ENCODE measurements around the gene CCHCR1.
"Not testable (repeated sequence)": the region's sequence is repeated elsewhere in the genome, so short reads cannot be mapped to it uniquely, and the experiment has no call there.

The CCHCR1 gene, protein sequence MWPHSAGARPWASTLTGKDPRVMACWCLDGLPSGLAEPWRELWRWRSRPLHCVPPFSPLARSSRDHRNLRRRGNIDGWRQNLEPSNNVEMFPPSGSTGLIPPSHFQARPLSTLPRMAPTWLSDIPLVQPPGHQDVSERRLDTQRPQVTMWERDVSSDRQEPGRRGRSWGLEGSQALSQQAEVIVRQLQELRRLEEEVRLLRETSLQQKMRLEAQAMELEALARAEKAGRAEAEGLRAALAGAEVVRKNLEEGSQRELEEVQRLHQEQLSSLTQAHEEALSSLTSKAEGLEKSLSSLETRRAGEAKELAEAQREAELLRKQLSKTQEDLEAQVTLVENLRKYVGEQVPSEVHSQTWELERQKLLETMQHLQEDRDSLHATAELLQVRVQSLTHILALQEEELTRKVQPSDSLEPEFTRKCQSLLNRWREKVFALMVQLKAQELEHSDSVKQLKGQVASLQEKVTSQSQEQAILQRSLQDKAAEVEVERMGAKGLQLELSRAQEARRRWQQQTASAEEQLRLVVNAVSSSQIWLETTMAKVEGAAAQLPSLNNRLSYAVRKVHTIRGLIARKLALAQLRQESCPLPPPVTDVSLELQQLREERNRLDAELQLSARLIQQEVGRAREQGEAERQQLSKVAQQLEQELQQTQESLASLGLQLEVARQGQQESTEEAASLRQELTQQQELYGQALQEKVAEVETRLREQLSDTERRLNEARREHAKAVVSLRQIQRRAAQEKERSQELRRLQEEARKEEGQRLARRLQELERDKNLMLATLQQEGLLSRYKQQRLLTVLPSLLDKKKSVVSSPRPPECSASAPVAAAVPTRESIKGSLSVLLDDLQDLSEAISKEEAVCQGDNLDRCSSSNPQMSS

DNA sequence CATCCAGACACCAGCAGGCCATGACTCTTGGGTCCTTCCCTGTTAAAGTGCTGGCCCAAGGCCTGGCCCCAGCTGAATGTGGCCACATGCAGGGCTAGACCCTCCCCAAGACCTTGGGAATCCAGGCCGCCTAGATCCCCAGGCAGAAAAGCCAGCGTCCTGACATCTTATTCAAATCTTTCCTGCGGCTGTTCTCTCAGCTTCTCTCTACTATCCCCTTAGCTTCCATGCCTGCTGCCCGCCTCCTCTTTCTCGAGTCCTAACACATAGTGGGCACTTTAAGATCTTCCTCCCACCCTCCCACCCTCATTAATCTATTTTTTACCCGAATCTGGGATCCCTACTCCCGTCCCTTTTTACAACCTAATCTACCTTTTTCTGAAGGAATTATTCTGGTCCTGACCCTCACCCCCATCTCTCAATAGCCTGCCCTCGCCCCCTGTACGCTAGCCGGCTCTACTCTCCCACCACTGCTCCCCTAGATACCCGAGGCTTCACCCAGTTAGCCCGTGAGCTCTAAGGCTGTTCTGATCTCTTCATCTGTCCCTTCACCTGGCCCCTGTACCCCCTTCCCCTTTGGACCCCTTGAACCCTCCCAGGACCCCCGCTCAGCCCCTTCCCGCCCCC lies at the start of gene CCHCR1:
Gene CCHCR1 (minus strand): TSS at position 290 of the 627 bp plus-strand sequence. CDS start 202 bp downstream, at position 88.
- FAIRE-seq: no peak

DNA sequence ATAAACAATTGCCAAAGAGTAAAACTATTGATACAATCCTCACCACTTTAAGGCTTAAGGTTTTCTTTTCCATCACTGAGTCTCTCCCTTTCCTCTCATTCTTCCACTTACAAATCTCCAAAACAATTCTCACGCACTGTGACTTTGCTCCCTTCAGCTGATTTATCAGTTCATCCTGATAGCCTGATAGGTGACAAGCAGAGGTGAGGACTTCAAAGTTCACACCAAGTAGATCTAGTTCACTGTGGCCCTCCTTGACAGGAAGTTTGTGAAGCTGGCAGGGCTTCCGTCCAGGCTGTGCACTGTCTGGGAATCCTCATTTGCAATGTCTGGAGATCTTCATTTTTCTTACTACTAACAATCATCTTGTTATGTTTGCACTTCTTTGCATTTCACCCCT lies 48.0 kb upstream of the CCHCR1 start:
- FAIRE-seq: no peak
- DNase-seq (ENCODE audit: insufficient read length, low spot score): no peak

More for the DNA sequence above, at the start of gene CCHCR1:
- DNase-seq (ENCODE audit: insufficient read length, low spot score): no peak

DNA sequence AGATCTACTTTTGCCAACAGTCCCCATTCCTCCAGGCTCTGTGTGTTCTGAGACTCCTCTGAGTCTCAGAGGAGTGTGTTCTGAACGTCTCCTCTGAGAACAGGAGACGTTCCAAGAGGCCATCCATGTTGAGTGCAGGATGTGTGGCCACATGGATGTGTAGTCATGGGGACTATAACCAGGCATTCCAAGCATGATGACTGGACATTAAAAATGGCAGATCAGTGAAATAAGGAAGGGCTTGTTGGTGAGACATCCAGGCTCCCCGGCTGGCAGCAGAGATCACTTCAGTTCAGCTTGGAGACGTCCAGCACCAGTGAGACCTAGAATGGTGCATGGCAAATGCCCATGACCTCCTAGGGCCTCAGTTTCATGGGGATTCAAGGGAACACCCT lies 47.1 kb upstream of the CCHCR1 start:
- DNase-seq (ENCODE audit: insufficient read length, low spot score) (no peak), FAIRE-seq (no peak)

DNA sequence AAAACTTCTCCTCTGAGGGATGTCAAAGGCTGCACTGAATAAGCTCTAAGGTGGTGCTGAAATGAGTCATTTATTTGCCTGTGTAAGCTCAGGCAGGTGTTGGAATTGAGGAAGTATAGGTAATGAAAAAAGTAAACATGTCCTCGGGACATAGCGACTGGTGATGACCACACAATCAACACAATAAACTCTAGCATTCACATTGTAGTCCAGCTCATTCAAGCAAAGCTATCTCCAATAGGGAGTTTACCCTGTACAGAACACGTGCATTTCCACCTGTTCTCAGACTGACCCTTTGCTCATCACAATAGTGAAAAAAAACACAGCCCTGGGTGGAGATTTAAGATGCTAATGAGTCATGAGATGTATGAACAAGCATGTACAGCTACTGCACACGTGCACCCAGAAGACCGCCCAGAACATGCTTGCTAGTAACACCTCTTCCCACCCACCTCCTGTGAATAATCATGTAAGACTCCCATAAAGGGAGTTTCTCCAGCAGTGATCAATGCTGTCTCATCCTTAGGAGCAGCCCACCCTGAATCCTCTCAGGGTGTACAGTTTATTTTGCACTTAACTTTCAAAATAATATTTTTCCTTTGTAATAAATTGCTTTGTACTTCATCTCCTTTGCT lies 45.9 kb upstream of the CCHCR1 start:
- no peak for DNase-seq (ENCODE audit: insufficient read length, low spot score)

DNA sequence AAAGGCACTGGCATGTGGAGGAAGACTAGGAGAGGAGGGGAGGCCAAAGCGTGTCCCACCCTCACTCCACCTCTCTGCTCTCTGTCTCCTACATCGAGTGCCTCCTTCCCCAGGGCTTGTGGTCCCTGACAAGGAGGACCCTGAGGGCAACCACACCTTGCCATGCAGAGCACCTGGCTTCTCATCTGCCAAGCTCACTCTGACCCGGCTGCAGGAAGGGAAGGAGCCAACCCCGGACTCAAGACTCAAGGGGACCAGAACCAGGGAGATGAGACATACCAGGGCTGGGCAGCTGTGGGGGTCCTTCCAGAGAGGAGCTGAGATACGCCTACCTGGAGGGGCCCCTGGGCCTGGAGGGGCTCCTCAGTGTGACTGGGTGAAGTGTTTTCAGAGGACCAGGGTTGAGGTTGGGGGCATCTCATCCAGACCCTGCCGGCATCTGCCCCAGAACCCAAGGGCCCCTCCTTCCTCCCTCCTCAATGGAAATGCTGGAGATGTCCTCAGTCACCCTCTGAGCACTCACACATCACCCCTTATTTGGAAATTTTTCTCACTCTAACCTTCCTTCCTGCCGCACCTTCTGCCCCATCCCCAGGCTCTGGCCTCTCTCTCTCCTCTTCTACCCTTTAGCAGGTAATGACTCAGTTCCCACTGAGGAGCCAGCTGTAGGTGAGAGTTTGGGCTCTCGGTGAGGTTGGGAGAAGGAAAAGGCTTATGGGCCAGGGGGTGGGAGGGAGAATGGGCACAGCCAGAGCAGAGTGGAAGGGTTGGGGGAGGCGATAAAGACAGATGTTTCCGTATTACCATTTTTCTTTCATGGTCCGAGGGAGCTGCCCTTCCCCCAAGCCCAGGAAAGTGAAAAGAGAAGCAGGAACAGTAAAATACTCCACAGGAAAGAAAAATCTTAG lies 44.9 kb upstream of the CCHCR1 start:
- DNase-seq (ENCODE audit: insufficient read length, low spot score) (no peak), FAIRE-seq (peak; percentile 62)

More for the DNA sequence above, 45.9 kb upstream of the CCHCR1 start:
- no peak for FAIRE-seq

DNA sequence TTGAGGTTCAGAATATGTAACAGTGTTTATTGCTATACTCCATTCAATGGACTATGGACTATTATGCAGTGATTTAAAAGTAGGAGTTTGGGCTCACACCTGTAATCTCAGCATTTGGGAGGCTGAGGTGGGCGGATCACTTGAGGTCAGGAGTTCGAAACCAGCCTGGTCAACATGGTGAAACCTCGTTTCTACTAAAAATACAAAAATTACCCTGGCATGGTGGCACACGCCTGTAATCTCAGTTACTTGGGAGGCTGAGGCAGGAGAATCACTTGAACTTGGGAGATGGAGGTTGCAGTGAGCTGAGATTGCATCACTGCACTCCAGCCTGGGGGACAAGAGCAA lies 41.5 kb upstream of the CCHCR1 start:
- FAIRE-seq: not testable (repeated sequence)

DNA sequence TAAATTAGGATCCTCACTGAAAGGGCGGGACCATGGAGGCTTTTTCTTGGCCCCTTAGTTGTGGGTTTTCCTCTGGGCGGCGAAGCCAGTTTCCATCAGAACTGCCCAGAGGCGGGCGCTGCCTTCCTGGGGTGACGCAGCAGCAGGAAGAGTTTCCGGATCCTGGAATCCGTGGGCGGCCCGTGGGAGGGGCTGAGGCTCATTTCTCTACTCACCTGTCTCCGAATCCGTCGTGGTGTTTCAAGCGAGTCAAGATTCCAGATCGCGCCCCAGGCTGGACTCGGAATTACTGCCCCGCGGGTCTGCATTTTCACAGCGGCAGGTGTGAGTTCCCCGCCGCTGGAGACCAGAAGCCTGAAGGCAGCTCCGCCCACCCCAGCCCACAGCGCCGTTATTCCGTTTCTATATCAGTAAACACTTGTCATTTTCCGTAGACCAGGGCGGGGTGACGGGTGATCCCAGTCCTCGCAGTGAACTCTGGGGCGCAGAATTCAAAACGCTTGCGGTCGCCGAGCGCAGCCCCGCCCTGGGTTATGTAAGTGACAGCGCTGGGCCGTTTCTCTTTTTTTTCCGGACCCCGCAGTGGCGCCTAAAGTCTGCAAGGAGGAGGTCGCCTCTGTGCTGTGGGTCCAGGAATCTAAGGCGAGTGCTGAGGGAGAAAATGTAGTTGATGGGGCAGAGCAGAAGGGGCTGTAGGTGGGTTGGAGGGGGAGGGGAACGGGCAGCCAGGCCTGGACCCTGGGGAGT lies 40.1 kb upstream of the CCHCR1 start:
- DNase-seq (ENCODE audit: insufficient read length, low spot score): no peak
- peak; percentile 97 for FAIRE-seq

More for the DNA sequence above, 41.5 kb upstream of the CCHCR1 start:
- DNase-seq (ENCODE audit: insufficient read length, low spot score): not testable (repeated sequence)

DNA sequence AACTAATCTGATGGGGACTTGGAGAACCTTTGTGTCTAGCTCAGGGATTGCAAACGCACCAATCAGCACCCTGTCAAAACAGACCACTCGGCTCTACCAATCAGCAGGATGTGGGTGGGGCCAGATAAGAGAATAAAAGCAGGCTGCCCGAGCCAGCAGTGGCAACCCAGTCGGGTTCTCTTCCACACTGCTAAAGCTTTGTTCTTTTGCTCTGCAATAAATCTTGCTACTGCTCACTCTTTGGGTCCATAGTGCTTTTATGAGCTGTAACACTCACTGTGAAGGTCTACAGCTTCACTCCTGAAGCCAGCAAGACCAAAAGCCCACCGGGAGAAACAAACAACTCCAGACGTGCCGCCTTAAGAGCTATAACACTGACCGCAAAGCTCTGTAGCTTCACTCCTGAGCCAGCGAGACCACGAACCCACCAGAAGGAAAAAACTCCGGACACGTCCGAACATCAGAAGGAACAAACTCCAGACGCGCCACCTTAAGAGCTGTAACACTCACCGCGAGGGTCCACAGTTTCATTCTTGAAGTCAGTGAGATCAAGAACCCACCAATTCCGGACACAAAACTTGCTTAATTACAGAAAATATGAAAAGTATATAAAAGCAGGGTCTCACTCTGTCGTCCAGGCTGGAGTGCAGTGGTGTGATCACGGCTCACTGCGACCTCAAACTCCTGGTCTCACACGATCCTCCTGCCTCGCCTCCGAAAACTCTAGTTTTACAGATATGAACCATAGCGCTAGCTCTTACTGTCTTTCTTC lies 38.8 kb upstream of the CCHCR1 start:
- not testable (repeated sequence) for DNase-seq (ENCODE audit: insufficient read length, low spot score); FAIRE-seq

DNA sequence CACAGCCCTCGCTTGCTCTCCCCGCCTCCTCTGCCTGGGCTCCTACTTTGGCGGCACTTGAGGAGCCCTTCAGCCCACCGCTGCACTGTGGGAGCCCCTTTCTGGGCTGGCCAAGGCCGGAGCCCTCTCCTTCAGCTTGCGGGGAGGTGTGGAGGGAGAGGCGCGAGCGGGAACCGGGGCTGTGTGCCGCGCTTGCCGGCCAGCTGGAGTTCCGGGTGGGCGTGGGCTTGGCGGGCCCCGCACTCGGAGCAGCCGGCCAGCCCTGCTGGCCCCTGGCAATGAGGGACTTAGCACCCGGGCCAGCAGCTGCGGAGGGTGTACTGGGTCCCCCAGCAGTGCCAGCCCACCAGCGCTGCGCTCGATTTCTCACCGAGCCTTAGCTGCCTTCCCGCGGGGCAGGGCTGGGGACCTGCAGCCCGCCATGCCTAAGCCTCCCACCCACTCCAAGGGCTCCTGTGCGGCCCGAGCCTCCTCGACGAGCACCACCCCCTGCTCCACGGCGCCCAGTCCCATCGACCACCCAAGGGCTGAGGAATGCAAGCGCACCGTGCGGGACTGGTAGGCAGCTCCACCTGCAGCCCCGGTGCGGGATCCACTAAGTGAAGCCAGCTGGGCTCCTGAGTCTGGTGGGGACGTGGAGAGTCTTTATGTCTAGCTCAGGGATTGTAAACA lies 37.8 kb upstream of the CCHCR1 start:
- not testable (repeated sequence) for FAIRE-seq; DNase-seq (ENCODE audit: insufficient read length, low spot score)

DNA sequence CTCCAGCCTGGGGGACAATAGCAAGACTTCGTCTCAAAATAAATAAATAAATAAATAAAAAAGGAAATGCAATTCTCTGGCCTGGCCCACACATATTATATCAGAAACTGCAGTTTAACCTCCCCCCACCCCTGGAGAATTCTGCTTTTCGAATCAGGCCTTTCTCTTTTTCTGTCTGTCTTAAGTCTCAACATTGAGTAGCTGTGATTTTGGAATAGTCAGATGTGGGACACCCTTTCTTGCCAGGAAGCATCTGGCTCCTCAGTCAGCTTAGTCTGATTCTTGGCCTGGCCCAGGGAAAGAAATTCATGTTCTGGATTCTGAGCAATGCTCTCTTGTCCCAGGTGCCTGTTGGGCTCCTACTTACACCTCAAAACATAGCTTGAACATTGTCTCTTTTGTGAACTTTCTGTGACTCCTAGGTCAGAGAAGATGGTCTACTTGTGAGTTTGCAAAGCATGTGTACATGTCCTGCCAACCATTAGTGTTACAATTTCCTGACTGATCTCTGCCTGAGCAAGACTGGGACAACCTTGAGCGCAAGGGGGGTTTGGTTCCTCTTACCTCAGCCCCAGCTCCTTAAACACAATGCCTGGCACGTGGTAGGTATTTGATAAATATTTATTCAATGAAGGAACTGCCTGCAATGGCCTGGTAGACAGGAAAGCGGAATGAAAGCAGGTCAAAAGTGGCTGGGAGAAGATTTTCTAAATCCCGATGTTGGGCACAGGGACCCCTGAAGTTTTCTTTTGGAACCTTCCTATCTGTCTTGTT lies 36.6 kb upstream of the CCHCR1 start:
- DNase-seq (ENCODE audit: insufficient read length, low spot score): no peak
- FAIRE-seq: no peak

DNA sequence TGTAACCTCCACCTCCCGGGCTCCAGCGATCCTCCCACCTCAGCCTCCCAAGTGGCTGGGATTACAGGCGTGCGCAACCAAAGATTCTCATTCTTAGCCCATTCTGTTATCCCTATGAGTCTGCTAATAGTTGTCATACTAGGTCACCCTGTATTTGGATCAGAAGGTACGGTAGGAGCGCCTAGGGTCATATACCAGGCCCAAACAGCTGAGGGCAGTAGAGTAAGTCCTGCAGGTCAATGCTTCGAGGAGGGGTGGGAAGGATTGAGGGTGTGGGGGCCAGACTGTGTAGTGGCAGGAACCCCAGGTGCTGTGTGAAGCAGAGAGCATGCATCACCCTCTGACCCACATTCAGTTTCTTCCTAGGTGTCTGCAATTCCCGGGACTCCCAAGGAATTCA lies 35.6 kb upstream of the CCHCR1 start:
- no peak for FAIRE-seq

DNA sequence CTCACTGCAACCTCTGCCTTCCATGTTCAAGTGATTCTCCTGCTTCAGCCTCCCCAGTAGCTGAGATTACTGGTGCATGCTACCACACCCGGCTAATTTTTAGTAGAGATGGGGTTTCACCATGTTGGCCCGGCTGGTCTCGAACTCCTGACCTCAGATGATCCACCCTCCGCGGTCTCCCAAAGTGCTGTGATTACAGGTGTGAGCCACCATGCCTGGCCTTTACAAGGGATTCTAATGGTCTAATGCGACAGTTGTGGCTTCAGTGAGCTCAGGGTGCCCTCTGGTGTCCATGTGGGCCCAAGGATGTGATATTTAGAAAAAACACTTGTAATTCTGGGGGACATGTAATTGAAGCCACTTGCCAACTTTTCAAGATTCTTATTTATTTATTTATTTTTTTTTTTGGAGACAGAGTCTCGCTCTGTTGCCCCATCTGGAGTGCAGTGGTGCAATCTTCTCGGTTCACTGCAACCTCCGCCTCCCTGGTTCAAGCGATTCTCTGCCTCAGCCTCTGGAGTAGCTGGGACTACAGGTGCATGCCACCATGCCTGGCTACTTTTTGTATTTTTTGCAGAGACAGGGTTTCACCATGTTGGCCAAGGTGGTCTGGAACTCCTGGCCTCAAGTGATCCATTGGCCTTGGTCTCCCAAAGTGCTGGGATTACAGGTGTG lies 35.0 kb upstream of the CCHCR1 start:
- peak; percentile 58 for FAIRE-seq
- DNase-seq (ENCODE audit: insufficient read length, low spot score): not testable (repeated sequence)

More for the DNA sequence above, 35.6 kb upstream of the CCHCR1 start:
- no peak for DNase-seq (ENCODE audit: insufficient read length, low spot score)

DNA sequence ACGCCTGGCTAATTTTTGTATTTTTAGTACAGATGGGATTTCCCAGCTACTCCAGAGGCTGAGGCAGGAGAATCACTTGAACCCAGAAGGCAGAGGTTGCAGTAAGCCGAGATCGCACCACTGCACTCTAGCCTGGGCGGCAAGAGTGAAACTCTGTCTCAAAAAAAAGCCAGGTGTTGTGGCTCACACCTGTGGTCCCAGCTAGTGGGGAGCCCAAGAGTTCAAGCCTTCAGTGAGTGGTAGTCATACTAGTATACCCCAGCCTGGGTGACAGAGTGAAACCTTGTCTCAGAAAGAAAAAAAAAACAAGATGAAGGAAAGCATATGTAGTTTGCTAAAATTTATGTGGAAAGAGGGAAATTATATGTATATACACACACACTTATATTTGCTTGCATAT lies 32.9 kb upstream of the CCHCR1 start:
- DNase-seq (ENCODE audit: insufficient read length, low spot score) (no peak), FAIRE-seq (no peak)

DNA sequence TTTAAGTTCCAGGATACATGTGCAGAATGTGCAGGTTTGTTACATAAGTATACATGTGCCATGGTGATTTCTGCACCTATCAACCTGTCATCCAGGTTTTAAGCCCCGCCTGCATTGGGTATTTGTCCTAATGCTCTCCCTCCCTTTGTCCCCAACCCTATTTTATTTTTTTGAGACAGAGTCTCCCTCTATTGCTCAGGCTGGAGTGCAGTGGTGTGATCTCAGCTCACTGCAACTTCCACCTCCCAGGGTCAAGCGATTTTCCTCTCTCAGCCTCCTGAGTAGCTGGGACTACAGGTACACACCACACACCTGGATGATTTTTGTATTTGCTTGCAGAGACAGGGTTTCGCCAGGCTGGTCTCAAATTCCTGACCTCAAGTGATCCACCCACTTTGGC lies 31.6 kb upstream of the CCHCR1 start:
- FAIRE-seq; DNase-seq (ENCODE audit: insufficient read length, low spot score): not testable (repeated sequence)

DNA sequence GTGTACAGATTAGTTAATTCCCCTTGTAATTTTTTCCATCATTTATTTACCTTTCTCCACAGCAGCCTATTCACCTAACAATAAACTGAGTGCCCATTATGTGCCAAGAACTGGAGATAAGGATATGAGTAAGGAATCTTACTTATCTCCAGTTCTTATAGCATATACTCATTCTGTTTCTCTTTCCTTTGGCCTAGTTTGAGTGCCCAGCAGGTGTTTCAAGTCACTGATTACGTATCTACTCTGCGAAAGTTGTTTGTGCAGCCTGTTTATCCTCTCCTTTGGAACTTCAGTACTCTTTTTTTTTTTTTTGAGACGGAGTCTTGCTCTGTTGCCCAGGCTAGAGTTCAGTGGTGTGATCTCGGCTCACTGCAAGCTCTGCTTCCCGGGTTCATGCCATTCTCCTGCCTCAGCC lies 30.2 kb upstream of the CCHCR1 start:
- DNase-seq (ENCODE audit: insufficient read length, low spot score): no peak
- no peak for FAIRE-seq

DNA sequence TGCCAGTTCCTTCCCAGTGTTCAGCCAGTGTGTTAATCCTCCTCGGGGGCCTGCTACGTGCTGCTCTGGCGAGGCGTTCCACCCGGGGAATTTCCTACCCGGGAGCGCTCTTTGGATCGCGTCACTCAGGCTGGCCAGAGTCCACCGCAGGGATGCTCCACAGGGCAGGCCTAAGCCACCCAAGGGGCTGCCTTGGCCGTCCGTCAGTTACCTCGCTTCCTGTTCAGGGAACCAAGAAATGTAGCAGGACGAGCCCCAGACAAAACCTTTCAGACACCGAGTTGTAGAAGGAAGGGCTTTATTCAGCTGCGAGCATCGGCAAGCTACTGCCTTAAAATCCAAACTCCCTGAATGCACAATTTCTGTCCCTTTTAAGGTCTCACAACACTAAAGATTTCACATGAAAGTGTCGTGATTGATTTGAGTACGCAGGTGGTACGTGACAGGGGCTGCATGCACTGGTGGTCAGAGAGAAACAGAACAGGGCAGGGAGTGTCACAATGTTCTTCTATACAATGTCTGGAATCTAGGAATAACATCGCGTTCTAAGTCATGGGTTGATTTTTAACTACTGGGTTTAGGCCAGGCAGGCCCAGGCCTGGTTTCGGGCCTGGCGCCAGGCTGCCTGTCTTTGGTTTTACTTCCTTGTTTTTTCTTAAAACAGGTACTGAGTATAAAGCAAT lies 28.6 kb upstream of the CCHCR1 start:
- peak; percentile 83 for FAIRE-seq
- DNase-seq (ENCODE audit: insufficient read length, low spot score): no peak

All from GM19239 (cell line).